Activated CD4-positive, alpha-beta T cell treated with anti-CD3 and anti-CD28 coated beads, Interleukin-2, amount 10 ng/mL, durations not matched to agents 7 days and 5 days (primary cell): ENCODE data around the gene ICE2. TPM values are rescaled to one million over a fixed set of nuclear protein-coding genes. Genes with fewer than 3 reads are reported as not detected.

Experiments used
- CTCF ChIA-PET: fragments of 350-600 bp; sonication (Branson Sonifier 250); formaldehyde crosslinking; loops from one replicate; lab custom pipeline; 2021; ENCODE audit warnings: antibody characterized with exemption; lab: Charles Lee
- POLR2A ChIA-PET: fragments of 350-600 bp; sonication (Branson Sonifier 250); formaldehyde crosslinking; loops from one replicate; lab custom pipeline; 2021; ENCODE audit warnings: antibody characterized with exemption; lab: Charles Lee
- DNase-seq: peaks from one replicate; pipeline ENCODE4 v3.0.0-alpha.2; 2020
- H3K27ac Mint-ChIP-seq: one replicate; pipeline ENCODE4 v1.8.0; 2021; ENCODE audit warnings: mild to moderate bottlenecking, moderate library complexity, mixed read lengths
- H3K27me3 Mint-ChIP-seq: one replicate; pipeline ENCODE4 v1.8.0; 2021; ENCODE audit warnings: mixed read lengths
- H3K36me3 Mint-ChIP-seq: one replicate; pipeline ENCODE4 v1.8.0; 2021; ENCODE audit warnings: low read depth, mixed read lengths
- H3K4me1 Mint-ChIP-seq: one replicate; pipeline ENCODE4 v1.8.0; 2021; ENCODE audit warnings: mixed read lengths
- H3K4me3 Mint-ChIP-seq: one replicate; pipeline ENCODE4 v1.8.0; 2021; ENCODE audit warnings: mild to moderate bottlenecking, moderate library complexity, mixed read lengths
- H3K9me3 Mint-ChIP-seq: one replicate; pipeline ENCODE4 v1.8.0; 2021; ENCODE audit warnings: mixed read lengths
- total RNA-seq, 2 experiments: library from RNA; stranded (reverse); gene quantifications; one replicate each; pipeline ENCODE4 v1.2.3, GENCODE V29; 2021

Gene ICE2
- total RNA-seq, 2 experiments from 2014 or later: 70.0 to 77.7 TPM

DNA sequence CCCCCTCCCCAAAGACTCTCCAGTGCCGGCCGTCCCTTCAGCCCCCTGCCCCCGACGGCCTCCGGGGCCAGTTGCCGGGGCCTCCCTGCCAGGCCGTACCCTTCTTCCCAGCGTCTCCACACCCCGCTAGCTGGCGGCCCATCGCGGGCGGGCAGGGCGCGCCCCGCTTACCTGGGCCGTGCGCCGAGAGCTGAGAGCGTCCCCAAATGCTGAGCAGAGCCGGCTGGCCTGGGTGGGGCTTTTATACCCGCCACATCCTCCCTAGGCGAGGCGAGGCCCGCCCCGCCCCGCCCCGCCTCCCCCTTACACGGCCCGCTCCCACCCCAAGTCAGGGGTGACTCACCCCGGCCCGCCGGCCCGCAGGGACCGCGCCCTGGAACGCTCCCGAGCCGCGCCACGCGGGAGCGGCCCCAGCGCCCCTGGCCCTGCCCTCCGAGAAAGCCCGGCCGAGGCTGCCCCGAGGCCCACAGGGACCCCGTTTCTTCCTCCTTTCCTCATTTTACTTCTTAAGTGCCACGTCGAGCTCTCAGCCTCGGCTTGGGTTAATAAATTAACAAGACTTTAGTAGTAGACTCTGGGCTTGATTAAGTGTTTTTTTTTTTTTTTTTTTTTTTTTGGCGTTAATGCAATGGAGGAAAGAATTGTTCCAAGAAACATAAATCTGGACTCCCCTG lies 81.0 kb downstream of the ICE2 start, which contains the start of gene ANXA2:
ANXA2 (minus strand) TSS at position 215 of the 674 bp plus-strand sequence. CDS start 11,911 bp downstream, outside the sequence.
- peak within 1 kb of the TSS; percentile 99 for H3K27ac Mint-ChIP-seq
- H3K27me3 Mint-ChIP-seq: peaks cover 11% of the 10 kb centered on the region
- no peaks in the 10 kb centered on the region for H3K9me3 Mint-ChIP-seq
- peak; percentile 88 for DNase-seq
- peaks cover 67% of the 10 kb centered on the region for H3K4me1 Mint-ChIP-seq
- POLR2A ChIA-PET: interaction anchor here (0.5 to 0.6 kb wide), 2 partner anchors 400 to 741 kb away, joined by 3 read pairs; partner anchors contain the start of gene GTF2A2
- peaks cover 45% of the 10 kb centered on the region for H3K36me3 Mint-ChIP-seq
- CTCF ChIA-PET: interaction anchor here (0.7 to 1.1 kb wide), 3 partner anchors 27 to 119 kb away, joined by 3 to 4 read pairs (median 3); no protein-coding TSS in a partner anchor
- peak within 1 kb of the TSS; percentile 95 for H3K4me3 Mint-ChIP-seq

DNA sequence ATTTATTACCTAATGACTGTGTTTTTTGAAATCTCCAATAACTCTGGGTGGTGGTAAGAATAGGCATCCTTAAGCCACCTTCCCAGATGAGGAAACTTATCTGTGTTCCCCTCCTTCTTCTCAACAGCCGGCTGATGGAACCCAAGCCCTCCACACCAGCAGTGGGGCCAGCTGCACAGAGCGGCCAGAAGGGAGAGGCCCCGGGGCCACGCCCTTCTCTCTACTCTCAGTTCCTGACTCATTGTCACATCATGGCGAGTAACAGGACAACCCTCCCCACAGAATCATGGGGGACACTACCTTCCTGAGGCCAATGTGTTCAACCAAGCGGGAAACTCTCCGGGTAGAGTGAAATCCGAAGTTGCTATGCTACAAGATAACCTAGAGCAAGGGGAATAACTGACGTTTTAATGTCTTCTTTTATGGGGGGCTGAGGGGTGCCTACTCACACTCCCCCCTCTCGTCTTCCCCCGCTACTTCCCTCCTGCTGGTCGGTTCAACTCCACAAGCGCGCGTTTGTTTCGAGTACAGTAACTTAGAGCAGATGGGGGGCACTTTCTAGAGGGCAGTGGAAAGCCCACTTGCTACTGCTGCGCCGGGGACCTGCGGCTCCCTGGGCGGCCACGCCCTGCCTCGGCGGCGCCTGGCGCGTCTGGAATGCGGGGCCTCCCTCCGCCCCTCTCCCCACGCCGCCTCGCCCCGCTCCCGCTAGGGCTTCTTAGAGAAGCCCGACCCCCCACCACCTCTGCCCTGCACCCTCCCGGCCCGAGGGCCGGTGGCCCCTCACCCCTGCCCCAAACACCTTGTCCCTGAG lies 81.8 kb downstream of the ICE2 start:
- Mint-ChIP-seq H3K27ac (peak overlapping the region; percentile 96), H3K4me3 (peak overlapping the region; percentile 95), H3K9me3 (no peaks in the 10 kb centered on the region), H3K4me1 (peaks cover 72% of the 10 kb centered on the region), H3K36me3 (peaks cover 46% of the 10 kb centered on the region), H3K27me3 (peaks cover 7% of the 10 kb centered on the region)
- peak; percentile 54 for DNase-seq
- POLR2A ChIA-PET: no interaction called here
- CTCF ChIA-PET: interaction anchor here (0.6 to 1.5 kb wide), 3 partner anchors 9 to 120 kb away, joined by 3 to 6 read pairs (median 4); no protein-coding TSS in a partner anchor

DNA sequence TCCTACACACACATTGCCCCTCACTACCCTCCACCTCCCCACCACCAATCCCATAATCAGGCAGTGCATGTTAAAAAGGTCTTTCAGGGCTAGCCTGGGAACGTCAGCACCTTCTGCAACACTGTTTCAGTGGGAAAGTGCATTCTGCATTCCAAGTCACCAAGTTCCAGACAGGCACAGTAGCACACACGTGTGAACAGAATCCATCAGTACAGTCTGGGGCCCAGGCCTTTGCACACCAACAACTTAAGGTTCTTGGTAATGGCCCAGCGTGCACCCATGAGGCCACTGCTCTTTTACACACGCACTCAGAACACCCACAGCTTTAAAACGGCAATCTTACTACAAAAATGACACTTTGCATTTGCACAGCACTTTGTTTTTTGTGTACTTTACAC lies 82.4 kb downstream of the ICE2 start:
- Mint-ChIP-seq H3K27me3 (peaks cover 7% of the 10 kb centered on the region), H3K4me1 (peaks cover 77% of the 10 kb centered on the region), H3K4me3 (peak overlapping the region; percentile 95), H3K27ac (peak overlapping the region; percentile 96), H3K9me3 (no peaks in the 10 kb centered on the region), H3K36me3 (peaks cover 51% of the 10 kb centered on the region)
- ChIA-PET CTCF (interaction anchor here (0.6 to 1.5 kb wide), 2 partner anchors 10 to 95 kb away, joined by 4 to 6 read pairs; no protein-coding TSS in a partner anchor), POLR2A (no interaction called here)
- no peak for DNase-seq

DNA sequence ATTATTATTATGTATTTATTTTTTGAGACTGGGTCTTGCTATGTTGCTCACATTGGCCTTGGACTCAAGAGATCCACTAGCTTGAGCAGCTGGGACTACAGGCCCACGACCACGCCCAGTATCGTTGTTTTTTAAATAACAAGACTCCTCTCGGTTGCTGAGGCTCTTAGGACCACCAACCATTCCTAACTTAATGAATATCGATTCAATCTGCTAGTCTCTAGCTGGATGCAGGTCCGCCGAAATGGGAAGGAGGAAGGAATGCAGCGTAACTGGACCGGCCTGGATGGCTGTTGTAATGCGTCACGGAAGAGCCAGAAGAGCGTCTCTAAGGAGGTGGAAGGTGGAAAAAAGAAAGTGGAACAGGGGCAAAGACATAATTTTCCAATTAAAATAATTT lies 82.8 kb downstream of the ICE2 start:
- ChIA-PET CTCF (interaction anchor here (0.6 to 1.5 kb wide), 3 partner anchors 10 to 94 kb away, joined by 3 to 6 read pairs (median 4); no protein-coding TSS in a partner anchor), POLR2A (no interaction called here)
- Mint-ChIP-seq H3K4me3 (peak overlapping the region; percentile 95), H3K36me3 (peaks cover 52% of the 10 kb centered on the region), H3K27me3 (peaks cover 7% of the 10 kb centered on the region), H3K4me1 (peaks cover 80% of the 10 kb centered on the region), H3K9me3 (no peaks in the 10 kb centered on the region), H3K27ac (peak overlapping the region; percentile 96)
- DNase-seq: no peak

DNA sequence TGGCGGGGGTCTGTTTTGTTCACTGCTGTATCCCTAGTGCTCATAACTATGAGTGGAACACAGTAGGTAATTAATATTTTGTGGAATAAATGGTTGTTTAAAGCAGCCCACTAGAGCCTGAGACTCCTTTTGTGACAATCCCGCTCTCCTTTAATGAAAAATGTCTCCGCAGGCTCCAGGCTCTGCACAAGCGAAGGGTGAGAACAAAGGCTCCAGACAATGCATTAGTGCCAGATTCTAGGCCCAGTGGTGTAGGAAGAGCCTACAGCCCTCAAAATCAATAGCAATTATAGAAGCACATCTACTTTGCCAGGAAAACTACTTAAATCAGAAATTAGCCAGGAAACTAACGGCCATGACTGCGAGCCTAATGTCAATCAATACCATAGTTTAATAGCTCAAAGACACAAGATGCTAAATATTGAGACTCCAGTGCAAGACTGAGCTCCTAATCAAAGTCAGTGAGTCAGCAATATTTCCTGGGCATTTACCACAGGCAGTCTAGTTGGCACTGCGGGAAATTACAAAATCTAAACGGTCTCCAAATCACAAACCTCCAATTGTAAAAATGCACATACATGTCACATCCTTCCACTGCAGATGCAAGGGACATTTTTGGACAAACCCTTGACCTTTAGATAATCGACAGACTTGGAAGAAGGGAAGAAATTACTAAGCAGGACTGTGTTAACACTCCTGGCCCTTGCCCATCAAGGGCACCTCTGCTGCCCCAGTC lies 83.5 kb downstream of the ICE2 start:
- no peak for DNase-seq
- H3K4me1 Mint-ChIP-seq: peaks cover 80% of the 10 kb centered on the region
- peak overlapping the region; percentile 38 for H3K4me3 Mint-ChIP-seq
- ChIA-PET CTCF (interaction anchor here (0.7 to 1.5 kb wide), 3 partner anchors 11 to 26 kb away, joined by 3 to 4 read pairs (median 3); no protein-coding TSS in a partner anchor), POLR2A (no interaction called here)
- no peak overlapping the region for H3K27ac Mint-ChIP-seq
- peaks cover 56% of the 10 kb centered on the region for H3K36me3 Mint-ChIP-seq
- H3K9me3 Mint-ChIP-seq: no peaks in the 10 kb centered on the region
- H3K27me3 Mint-ChIP-seq: peaks cover 7% of the 10 kb centered on the region

GRCh38 chr15:60394689-60395097 lies 84.2 kb downstream of the ICE2 start:
- no peak overlapping the region for H3K4me3 Mint-ChIP-seq
- peaks cover 7% of the 10 kb centered on the region for H3K27me3 Mint-ChIP-seq
- peaks cover 84% of the 10 kb centered on the region for H3K4me1 Mint-ChIP-seq
- no peak overlapping the region for H3K27ac Mint-ChIP-seq
- no peak for DNase-seq
- peaks cover 59% of the 10 kb centered on the region for H3K36me3 Mint-ChIP-seq
- no peaks in the 10 kb centered on the region for H3K9me3 Mint-ChIP-seq
- ChIA-PET CTCF (interaction anchor here (0.7 to 1.4 kb wide), 2 partner anchors 10 to 27 kb away, joined by 3 read pairs; no protein-coding TSS in a partner anchor), POLR2A (interaction anchor here (0.6 kb wide), 1 partner anchor 175 kb away, joined by 3 read pairs; no protein-coding TSS in a partner anchor)

DNA sequence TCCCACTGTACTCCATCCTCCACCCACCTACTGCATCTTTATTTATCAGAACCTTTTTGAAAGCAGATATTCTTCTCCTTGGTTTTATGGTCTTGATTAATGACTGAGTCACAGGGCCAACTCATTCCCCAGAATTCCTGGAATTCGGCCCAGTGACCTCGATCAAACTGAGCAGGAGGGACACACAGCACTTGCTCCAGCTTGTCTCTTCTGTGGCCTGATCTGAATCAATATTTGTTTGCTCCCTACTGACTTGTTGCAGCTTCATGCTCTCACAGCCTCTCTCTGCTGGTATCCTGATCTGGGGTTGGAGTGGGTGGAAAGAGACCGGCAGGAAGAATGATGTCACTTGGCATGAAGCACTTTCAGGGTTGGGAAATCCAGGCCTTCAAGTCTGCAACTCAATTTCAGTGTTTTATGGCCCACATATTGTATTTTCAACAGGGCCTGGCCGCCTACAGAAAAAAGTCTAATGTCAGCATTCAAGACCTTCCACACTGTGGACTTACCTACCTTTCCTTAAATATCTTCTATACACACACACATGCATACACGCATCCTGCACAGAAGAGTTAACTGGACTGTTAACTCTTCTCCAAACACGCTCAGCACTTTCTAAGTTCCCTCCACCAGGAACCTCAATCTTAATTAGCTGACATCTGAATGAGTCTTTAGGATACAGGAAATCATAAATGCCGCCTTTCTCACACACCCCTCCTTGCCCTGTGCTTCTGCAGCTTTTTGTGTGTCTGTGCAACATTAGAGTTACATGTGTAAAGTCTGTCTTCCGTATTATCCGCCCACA lies 85.8 kb downstream of the ICE2 start:
- DNase-seq: no peak
- Mint-ChIP-seq H3K27ac (no peak overlapping the region), H3K36me3 (peaks cover 59% of the 10 kb centered on the region), H3K4me3 (no peak overlapping the region), H3K4me1 (peaks cover 85% of the 10 kb centered on the region), H3K27me3 (no peaks in the 10 kb centered on the region), H3K9me3 (no peaks in the 10 kb centered on the region)
- POLR2A ChIA-PET: no interaction called here
- CTCF ChIA-PET: no interaction called here

- Mint-ChIP-seq H3K36me3 (peaks cover 60% of the 10 kb centered on the region), H3K27me3 (no peaks in the 10 kb centered on the region), H3K4me3 (no peak overlapping the region), H3K4me1 (peaks cover 87% of the 10 kb centered on the region), H3K27ac (peak overlapping the region; percentile 34), H3K9me3 (no peaks in the 10 kb centered on the region)
- POLR2A ChIA-PET: no interaction called here
- CTCF ChIA-PET: interaction anchor here (0.5 kb wide), 1 partner anchor 10 kb away, joined by 3 read pairs; no protein-coding TSS in a partner anchor
- DNase-seq: peak; percentile 43
These were observed 86.3 kb downstream of the ICE2 start for GRCh38 chr15:60392601-60392985.

- CTCF ChIA-PET: no interaction called here
- no peak for DNase-seq
- H3K27ac Mint-ChIP-seq: peak overlapping the region; percentile 19
These were observed 87.1 kb downstream of the ICE2 start for GRCh38 chr15:60391722-60392315.

GRCh38 chr15:60390871-60391501 lies 88.0 kb downstream of the ICE2 start:
- H3K4me1 Mint-ChIP-seq: peaks cover 87% of the 10 kb centered on the region
- H3K27me3 Mint-ChIP-seq: no peaks in the 10 kb centered on the region
- no peak overlapping the region for H3K4me3 Mint-ChIP-seq
- no peaks in the 10 kb centered on the region for H3K9me3 Mint-ChIP-seq
- ChIA-PET CTCF (no interaction called here), POLR2A (interaction anchor here (0.6 kb wide), 1 partner anchor 64 kb away, joined by 4 read pairs; no protein-coding TSS in a partner anchor)
- peaks cover 63% of the 10 kb centered on the region for H3K36me3 Mint-ChIP-seq
- H3K27ac Mint-ChIP-seq: peak overlapping the region; percentile 23
- DNase-seq: no peak

More at GRCh38 chr15:60391722-60392315, 87.1 kb downstream of the ICE2 start:
- Mint-ChIP-seq H3K4me3 (no peak overlapping the region), H3K4me1 (peaks cover 90% of the 10 kb centered on the region), H3K9me3 (no peaks in the 10 kb centered on the region), H3K27me3 (no peaks in the 10 kb centered on the region), H3K36me3 (peaks cover 63% of the 10 kb centered on the region)
- POLR2A ChIA-PET: interaction anchor here (0.6 kb wide), 1 partner anchor 65 kb away, joined by 4 read pairs; no protein-coding TSS in a partner anchor

DNA sequence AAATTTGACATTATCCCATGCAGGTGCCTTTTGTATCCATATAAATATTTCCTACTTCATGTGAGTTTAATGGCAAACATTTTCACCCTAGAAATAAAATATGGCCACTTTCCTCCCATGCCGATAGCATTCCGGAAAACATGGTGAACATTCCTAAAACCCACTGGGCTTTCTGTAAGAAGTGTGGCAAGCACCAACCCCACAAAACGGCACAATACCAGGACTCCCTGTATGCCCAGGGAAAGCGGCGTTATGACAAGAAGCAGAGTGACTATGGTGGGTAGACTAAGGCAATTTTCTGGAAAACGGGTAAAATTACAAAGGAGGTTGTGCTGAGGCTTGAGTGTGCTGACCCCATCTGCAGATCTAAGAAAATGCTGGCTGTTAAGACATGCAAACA lies 88.7 kb downstream of the ICE2 start:
- Mint-ChIP-seq H3K9me3 (no peaks in the 10 kb centered on the region), H3K27me3 (no peaks in the 10 kb centered on the region), H3K4me3 (no peak overlapping the region), H3K36me3 (peaks cover 60% of the 10 kb centered on the region), H3K4me1 (peaks cover 79% of the 10 kb centered on the region), H3K27ac (no peak overlapping the region)
- POLR2A ChIA-PET: no interaction called here
- no peak for DNase-seq
- CTCF ChIA-PET: no interaction called here
